ENCODE measurements around the gene CPSF6.
A peak's percentile ranks its signal among the peaks of the same experiment; 100 is the strongest.
"Not testable (repeated sequence)": the region's sequence is repeated elsewhere in the genome, so short reads cannot be mapped to it uniquely, and the experiment has no call there.

The CPSF6 gene

GRCh38 chr12:69262264-69262974 is 23.1 kb downstream of the CPSF6 start:
- no peak for DNase-seq

- DNase-seq, result no peak
Measured at GRCh38 chr12:69265205-69265604, 25.8 kb downstream of the CPSF6 start.

DNA sequence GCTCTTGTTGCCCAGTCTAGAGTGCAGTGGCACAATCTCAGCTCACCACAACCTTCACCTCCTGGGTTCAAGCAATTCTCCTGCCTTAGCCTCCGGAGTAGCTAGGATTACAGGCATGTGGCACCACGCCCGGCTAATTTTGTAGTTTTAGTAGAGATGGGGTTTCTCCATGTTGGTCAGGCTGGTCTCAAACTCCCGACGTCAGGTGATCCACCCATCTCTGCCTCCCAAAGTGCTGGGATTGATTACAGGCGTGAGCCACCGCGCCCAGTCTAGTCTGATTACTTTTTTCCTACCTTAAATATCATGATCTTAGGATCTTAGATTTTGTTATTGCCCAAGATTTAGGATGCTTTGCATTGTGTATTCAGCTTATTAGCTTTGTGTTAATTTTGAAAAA is 26.3 kb downstream of the CPSF6 start:
- DNase-seq, result not testable (repeated sequence)

DNA sequence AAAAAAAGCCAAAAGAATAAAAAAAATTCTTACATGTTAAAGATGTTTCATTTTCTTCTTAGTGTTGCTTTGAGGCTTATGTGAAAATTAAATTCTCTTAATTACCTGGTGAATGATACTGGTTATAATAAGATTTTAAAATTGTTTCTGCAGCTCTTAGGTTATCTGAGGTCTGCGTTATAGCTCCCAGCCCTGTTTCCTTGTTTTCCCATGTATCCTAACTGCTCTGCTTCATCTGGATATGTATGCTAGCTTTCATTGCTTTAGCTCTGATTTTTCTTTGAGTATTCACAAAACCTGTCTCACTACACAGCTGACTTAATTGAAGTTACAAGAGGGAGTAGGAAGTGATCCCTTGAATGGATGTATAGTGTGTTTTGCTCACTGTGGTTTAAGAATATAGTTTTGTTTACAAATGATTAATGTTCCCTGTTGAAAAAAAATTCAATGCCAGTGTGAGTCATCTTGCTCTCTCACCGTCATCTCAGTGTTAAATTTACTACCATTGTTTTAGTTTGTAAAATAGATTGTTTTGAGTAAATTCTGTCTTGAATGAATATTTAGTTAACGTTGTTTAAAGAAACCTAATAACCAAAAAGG is 26.8 kb downstream of the CPSF6 start:
- DNase-seq, result no peak

- no peak for DNase-seq
Measured at GRCh38 chr12:69269736-69270135, 30.4 kb downstream of the CPSF6 start.

- DNase-seq, result no peak
Measured at GRCh38 chr12:69272511-69272910, 33.1 kb downstream of the CPSF6 start.

GRCh38 chr12:69274861-69275260 is 35.5 kb downstream of the CPSF6 start:
- DNase-seq, result no peak

DNA sequence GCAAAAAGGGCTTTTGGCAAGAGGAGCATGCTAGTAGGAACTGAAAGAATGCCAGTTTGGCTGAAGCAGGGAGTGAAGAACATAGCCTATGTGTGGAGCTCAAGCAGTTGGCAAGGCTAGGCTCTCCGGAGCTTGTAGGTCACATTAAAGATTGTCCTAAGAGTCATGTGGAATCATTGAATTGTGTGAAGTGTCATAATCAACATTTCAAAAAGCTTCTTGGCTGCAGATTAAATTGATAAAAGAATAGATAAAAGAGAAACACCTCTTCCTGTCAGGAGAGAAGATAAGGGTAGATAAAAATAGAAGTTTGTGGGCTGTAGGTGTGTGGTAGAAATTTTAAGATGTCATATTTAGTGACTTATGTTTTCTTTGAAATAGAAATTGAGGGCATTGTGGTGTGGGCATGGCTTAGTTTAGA is 36.1 kb downstream of the CPSF6 start:
- peak; percentile 13 for DNase-seq

- DNase-seq, result no peak
Measured at GRCh38 chr12:69278814-69279782, 39.7 kb downstream of the CPSF6 start.

- DNase-seq, result no peak
Measured at GRCh38 chr12:69284131-69284530, 44.8 kb downstream of the CPSF6 start.

DNA sequence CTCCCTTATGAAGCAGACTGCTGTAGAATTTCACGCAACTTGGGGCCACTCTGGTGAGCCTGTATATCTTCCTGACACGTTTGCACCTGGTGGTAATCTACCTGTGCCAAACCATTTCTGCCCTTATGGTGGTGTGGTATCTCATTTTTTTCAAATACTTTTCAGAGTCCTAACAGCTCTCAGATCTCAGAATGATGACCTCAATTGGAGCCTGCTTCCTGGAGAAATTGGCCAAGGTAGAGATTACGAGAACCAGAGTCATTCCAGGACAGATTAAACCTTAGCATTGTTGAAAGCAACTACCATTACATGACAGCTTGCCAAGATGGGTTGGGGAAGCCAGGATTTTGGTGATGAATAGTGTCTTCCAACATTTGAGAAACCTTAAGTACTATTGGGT is 48.2 kb downstream of the CPSF6 start:
- no peak for DNase-seq

GRCh38 chr12:69290545-69291277 is 51.3 kb downstream of the CPSF6 start:
- peak; percentile 85 for DNase-seq

DNA sequence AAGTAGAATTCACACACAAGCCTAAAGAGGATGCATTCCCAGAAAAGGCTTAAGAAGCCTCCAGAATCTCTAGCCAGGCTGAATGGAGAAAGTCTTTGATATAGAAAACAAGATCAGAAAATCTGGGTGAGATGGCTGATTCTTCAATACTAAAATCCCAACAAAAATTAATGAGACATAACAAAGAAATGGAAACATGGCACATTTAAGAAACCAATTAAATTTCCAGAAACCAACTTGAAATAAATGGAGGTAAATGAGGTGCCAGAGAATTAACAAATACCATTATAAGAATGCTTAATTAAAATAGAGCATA is 51.9 kb downstream of the CPSF6 start:
- DNase-seq, result no peak

DNA sequence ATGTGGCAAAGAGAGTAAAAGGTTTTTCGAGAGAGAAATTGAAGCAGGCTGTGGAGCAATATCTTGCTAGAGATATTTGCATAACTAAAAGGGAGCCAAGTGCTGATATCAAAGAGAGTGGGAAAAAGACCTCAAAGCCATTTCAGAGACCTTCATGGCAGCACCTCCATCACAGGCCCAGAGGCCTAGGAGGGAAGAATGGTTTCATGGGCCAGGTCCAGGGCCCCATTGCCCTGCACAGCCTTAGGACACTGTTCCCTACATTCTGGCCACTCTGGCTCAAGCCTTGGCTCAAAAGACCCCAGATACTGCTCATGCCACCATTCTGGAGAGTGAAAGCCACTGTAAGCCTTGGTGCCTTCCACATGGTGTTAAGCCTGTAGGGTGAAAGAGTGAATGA is 58.8 kb downstream of the CPSF6 start:
- no peak for DNase-seq

DNA sequence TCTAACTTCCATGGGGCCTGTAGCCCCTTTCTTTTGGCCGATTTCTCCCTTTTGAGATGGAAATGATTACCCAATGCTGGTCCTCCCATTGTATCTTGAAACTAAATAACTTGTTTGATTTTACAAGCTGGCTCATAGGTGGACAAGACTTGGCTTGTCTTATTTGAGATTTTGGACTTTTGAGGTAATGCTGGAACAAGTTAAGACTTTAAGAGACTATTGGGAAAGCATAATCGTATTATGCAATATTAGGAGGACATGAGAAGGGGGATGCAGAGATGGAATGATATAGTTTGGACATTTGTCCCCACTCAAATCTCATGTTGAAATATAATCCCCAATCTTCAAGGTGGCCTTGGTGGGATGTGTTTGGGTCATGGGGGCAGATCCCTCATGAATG is 59.6 kb downstream of the CPSF6 start:
- DNase-seq, result no peak

GRCh38 chr12:69304284-69304683 is 64.9 kb downstream of the CPSF6 start:
- DNase-seq, result no peak

DNA sequence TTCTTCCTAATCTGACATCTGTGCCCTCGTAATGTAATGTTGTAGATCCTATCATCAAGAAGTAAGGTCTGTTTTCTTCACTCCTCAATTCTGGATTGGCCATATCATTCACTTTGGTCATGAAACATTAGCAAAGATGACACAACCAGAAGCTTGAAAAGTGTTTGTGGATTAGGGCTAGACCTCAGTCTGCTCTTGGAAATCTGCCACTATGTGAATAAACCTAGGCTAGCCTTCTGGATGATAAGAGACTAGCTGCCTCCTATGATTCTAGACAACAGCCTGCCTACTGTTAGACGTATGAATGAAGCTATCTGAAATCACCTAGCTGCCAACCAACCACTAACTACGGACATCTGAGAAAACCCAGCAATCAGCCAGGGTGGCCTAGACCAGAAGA is 70.1 kb downstream of the CPSF6 start:
- no peak for DNase-seq

DNA sequence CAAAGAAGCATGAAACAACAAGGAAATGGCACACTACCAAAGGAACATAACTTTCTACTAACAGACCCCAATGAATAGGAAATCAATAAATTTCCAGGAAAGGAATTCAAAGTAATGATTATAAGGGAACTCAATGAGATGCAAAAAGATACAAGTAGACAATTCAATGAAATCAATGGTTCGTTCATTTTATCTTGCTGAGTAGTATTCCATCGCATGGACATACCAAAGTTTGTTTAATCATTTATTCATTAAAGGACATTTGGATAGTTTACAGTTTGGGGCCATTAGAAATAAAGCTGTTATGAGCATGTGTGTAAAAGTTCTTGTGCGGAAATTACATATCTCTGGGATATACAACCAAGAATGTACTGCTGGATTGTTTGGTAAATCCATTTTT is 73.8 kb downstream of the CPSF6 start:
- no peak for DNase-seq

DNA sequence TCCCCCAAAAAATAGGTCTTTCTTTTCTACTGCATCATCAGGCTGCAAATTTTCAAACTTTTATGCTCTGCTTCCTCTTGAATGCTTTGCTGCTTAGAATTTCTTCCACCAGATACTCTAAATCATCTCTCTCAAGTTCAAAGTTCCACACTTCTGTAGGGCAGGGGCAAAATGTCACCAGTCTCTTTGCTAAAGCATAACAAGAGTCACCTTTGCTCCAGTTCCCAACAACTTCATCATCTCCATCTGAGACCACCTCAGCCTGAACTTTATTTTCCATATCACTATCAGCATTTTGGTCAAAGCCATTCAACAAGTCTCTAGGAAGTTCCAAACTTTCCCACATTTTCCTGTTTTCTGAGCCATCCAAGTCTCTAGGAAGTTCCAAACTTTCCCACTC is 77.4 kb downstream of the CPSF6 start:
- not testable (repeated sequence) for DNase-seq

- DNase-seq, result not testable (repeated sequence)
Measured at GRCh38 chr12:69317233-69317632, 77.9 kb downstream of the CPSF6 start.

DNA sequence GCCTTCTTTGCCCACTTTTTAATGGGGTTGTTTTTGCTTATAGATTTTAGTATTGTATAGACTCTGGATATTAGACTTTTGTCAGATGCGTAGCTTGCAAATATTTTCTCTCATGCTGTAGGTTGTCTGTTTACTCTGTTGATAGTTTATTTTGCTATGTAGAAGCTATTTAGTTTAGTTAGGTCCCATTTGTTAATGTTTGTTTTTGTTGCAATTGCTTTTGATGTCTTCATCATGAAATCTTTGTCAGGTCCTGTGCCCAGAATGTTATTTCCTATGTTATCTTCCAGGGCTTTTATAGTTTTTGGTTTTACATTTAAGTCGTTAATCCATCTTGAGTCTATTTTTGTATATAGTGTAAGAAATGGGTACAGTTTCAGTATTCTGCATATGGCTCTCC is 78.9 kb downstream of the CPSF6 start:
- no peak for DNase-seq

GRCh38 chr12:69321351-69321750 is 82.0 kb downstream of the CPSF6 start:
- DNase-seq, result no peak
